Caco-2 (cell line): ENCODE measurements around the gene PHTF1. TPM values are rescaled to one million over a fixed set of nuclear protein-coding genes. Genes with fewer than 3 reads are reported as not detected.

Source experiments
- BruUV-seq: library from RNA; stranded (reverse); fragments of 400-500 nt; replicated peaks from 2 replicates; lab custom pipeline; 2021; lab: Mats Ljungman, UMichigan
- CTCF ChIA-PET: fragments of 300-600 bp; sonication (Branson Sonifier 250); formaldehyde crosslinking; loops from one replicate; lab custom pipeline; 2022; ENCODE audit warnings: antibody characterized with exemption; lab: Charles Lee
- POLR2A ChIA-PET: fragments of 300-600 bp; sonication (Branson Sonifier 250); formaldehyde crosslinking; loops from one replicate; lab custom pipeline; 2022; ENCODE audit warnings: antibody characterized with exemption; lab: Charles Lee
- DNase-seq, 2 experiments: peaks; one replicate each; pipeline versions ENCODE4 v3.0.0 to v3.0.0-alpha.2; 2020 to 2022
- H3K27me3 ChIP-seq: replicated peaks from 2 replicates; pipeline ENCODE4 v1.6.0; 2011; ENCODE audit warnings: low read length; ENCODE audit not compliant: control insufficient read depth, insufficient read depth
- H3K36me3 ChIP-seq: 2 replicates; pipeline ENCODE4 v1.5.1; 2011; ENCODE audit warnings: low read length; ENCODE audit not compliant: control insufficient read depth, insufficient read depth
- H3K4me1 ChIP-seq: fragments of 250-450 bp; sonication (Bioruptor Pico); 2 replicates; pipeline ENCODE4 v1.5.1; 2020; ENCODE audit warnings: mild to moderate bottlenecking
- H3K4me3 ChIP-seq: 2 replicates; pipeline ENCODE4 v1.5.1; 2011; ENCODE audit warnings: low read depth, mild to moderate bottlenecking, control low read depth, low read length
- H3K9me3 ChIP-seq: fragments of 250-450 bp; sonication (Bioruptor Pico); 2 replicates; pipeline ENCODE4 v1.5.1; 2020; ENCODE audit warnings: mild to moderate bottlenecking, moderate library complexity
- H3K27ac Mint-ChIP-seq: one replicate; pipeline ENCODE4 v1.8.0; 2022; ENCODE audit warnings: mixed read lengths; ENCODE audit not compliant: unreplicated experiment
- H3K27me3 Mint-ChIP-seq: one replicate; pipeline ENCODE4 v1.8.0; 2022; ENCODE audit warnings: mixed read lengths; ENCODE audit not compliant: insufficient read depth, unreplicated experiment
- H3K36me3 Mint-ChIP-seq: one replicate; pipeline ENCODE4 v1.8.0; 2022; ENCODE audit warnings: mild to moderate bottlenecking, mixed read lengths; ENCODE audit not compliant: insufficient read depth, unreplicated experiment
- H3K4me1 Mint-ChIP-seq: one replicate; pipeline ENCODE4 v1.8.0; 2022; ENCODE audit warnings: low read depth, mixed read lengths; ENCODE audit not compliant: unreplicated experiment
- H3K4me3 Mint-ChIP-seq: one replicate; pipeline ENCODE4 v1.8.0; 2022; ENCODE audit warnings: mild to moderate bottlenecking, moderate library complexity, mixed read lengths; ENCODE audit not compliant: unreplicated experiment
- H3K9me3 Mint-ChIP-seq: one replicate; pipeline ENCODE4 v1.8.0; 2022; ENCODE audit warnings: mixed read lengths; ENCODE audit not compliant: unreplicated experiment
- intact Hi-C: fragments of 100-400 bp; cut with micrococcal nuclease; formaldehyde crosslinking; loops from one replicate; pipeline ENCODE4 v1.10.0; 2022; ENCODE audit not compliant: unreplicated experiment
- total RNA-seq: library from RNA; stranded (reverse); gene quantifications from 2 replicates; pipeline ENCODE4 v1.2.3, GENCODE V29; 2022
- TF ChIP-seq, protein P1 (sequence below), 2 experiments: fragments of 200-600 bp in 1 of 2; IDR thresholded peaks; 1 replicate in 1 of 2; 2 replicates in 1 of 2; pipeline versions ENCODE4 v1.5.1 to v1.8.0; 2011 to 2022; ENCODE audit warnings: antibody characterized with exemption in 1 of 2, control low read depth in 1 of 2, inconsistent platforms in 1 of 2, low read depth in 1 of 2, low read length in 1 of 2, mild to moderate bottlenecking in 1 of 2, moderate library complexity in 1 of 2; ENCODE audit not compliant: insufficient read depth in 1 of 2, severe bottlenecking in 1 of 2, unreplicated experiment in 1 of 2

Gene PHTF1
- total RNA-seq, 1 experiment from 2014 or later = 10.4 TPM

DNA sequence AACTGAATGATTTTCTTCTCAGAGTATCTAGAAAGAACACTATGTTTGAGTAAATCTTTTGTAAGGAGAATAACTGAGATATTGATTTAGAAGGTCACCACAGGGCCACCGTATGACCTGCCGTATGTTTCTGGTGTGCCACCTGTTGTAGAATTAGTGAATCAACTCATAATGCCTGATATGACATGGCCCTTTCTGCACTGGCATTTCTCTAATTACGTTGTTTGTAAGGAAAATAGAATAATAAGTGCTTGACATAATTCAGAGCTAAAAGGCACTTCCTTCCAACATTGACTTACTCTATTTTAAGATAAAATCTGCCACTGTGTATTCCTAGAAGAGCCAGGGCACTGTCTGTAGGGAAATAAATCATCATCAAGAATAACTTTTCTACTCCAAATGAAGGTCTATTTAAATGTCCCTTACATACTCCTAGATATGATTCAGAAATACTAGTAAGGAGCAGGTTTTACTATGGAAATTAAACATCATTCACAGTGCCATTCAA lies 101.7 kb downstream of the PHTF1 start:
- BruUV-seq = no TSS peak
- no peak overlapping the region for H3K27ac Mint-ChIP-seq
- no peak for DNase-seq
- no peaks in the 10 kb centered on the region for H3K9me3 Mint-ChIP-seq
- no peak overlapping the region for H3K4me3 Mint-ChIP-seq
- peaks cover 13% of the 10 kb centered on the region for H3K36me3 Mint-ChIP-seq
- ChIA-PET CTCF (no interaction called here), POLR2A (no interaction called here)
- Histone ChIP-seq H3K27me3 (no peaks in the 10 kb centered on the region), H3K9me3 (no peaks in the 10 kb centered on the region), H3K4me3 (no peak overlapping the region), H3K4me1 (no peaks in the 10 kb centered on the region), H3K36me3 (no peaks in the 10 kb centered on the region)
- TF ChIP-seq, protein P1, sequence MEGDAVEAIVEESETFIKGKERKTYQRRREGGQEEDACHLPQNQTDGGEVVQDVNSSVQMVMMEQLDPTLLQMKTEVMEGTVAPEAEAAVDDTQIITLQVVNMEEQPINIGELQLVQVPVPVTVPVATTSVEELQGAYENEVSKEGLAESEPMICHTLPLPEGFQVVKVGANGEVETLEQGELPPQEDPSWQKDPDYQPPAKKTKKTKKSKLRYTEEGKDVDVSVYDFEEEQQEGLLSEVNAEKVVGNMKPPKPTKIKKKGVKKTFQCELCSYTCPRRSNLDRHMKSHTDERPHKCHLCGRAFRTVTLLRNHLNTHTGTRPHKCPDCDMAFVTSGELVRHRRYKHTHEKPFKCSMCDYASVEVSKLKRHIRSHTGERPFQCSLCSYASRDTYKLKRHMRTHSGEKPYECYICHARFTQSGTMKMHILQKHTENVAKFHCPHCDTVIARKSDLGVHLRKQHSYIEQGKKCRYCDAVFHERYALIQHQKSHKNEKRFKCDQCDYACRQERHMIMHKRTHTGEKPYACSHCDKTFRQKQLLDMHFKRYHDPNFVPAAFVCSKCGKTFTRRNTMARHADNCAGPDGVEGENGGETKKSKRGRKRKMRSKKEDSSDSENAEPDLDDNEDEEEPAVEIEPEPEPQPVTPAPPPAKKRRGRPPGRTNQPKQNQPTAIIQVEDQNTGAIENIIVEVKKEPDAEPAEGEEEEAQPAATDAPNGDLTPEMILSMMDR (IDR thresholded peaks at IDR 0.05; ENCODE audit: insufficient read depth in 1 of 2, low read depth in 1 of 2, low read length in 1 of 2, severe bottlenecking in 1 of 2, unreplicated experiment in 1 of 2) = no peak
- no peaks in the 10 kb centered on the region for H3K4me1 Mint-ChIP-seq
- H3K27me3 Mint-ChIP-seq = no peaks in the 10 kb centered on the region
- intact Hi-C loops = no loop called here

GRCh38 chr1:113657126-113657525 lies 102.2 kb downstream of the PHTF1 start:
- intact Hi-C loops = no loop called here
- H3K27ac Mint-ChIP-seq = no peak overlapping the region
- BruUV-seq = no TSS peak
- Histone ChIP-seq H3K9me3 (no peaks in the 10 kb centered on the region), H3K27me3 (no peaks in the 10 kb centered on the region), H3K4me3 (no peak overlapping the region), H3K4me1 (no peaks in the 10 kb centered on the region), H3K36me3 (no peaks in the 10 kb centered on the region)
- H3K27me3 Mint-ChIP-seq = no peaks in the 10 kb centered on the region
- H3K4me1 Mint-ChIP-seq = no peaks in the 10 kb centered on the region
- H3K36me3 Mint-ChIP-seq = peaks cover 13% of the 10 kb centered on the region
- ChIA-PET CTCF (no interaction called here), POLR2A (no interaction called here)
- no peak for DNase-seq
- TF ChIP-seq, protein P1 (IDR thresholded peaks at IDR 0.05; ENCODE audit: insufficient read depth in 1 of 2, low read depth in 1 of 2, low read length in 1 of 2, severe bottlenecking in 1 of 2, unreplicated experiment in 1 of 2) = no peak
- H3K9me3 Mint-ChIP-seq = no peaks in the 10 kb centered on the region
- H3K4me3 Mint-ChIP-seq = no peak overlapping the region

- H3K9me3 ChIP-seq = no peaks in the 10 kb centered on the region
- H3K36me3 ChIP-seq = no peaks in the 10 kb centered on the region
- Mint-ChIP-seq H3K27me3 (no peaks in the 10 kb centered on the region), H3K4me1 (no peaks in the 10 kb centered on the region), H3K36me3 (peaks cover 6% of the 10 kb centered on the region), H3K9me3 (no peaks in the 10 kb centered on the region), H3K4me3 (no peak overlapping the region), H3K27ac (no peak overlapping the region)
- H3K4me1 ChIP-seq = no peaks in the 10 kb centered on the region
- BruUV-seq = no TSS peak
- CTCF ChIA-PET = no interaction called here
- intact Hi-C loops = no loop called here
- no peak for DNase-seq
- POLR2A ChIA-PET = no interaction called here
- TF ChIP-seq, protein P1 (IDR thresholded peaks at IDR 0.05; ENCODE audit: insufficient read depth in 1 of 2, low read depth in 1 of 2, low read length in 1 of 2, severe bottlenecking in 1 of 2, unreplicated experiment in 1 of 2) = no peak
- no peaks in the 10 kb centered on the region for H3K27me3 ChIP-seq
- no peak overlapping the region for H3K4me3 ChIP-seq
Measured at GRCh38 chr1:113654883-113655282, 104.4 kb downstream of the PHTF1 start.
